ENCODE results near the gene SND1.

The SND1 gene

GRCh38 chr7:127770885-127771284, 118.9 kb downstream of the SND1 start:
- FAIRE-seq, result no peak

DNA sequence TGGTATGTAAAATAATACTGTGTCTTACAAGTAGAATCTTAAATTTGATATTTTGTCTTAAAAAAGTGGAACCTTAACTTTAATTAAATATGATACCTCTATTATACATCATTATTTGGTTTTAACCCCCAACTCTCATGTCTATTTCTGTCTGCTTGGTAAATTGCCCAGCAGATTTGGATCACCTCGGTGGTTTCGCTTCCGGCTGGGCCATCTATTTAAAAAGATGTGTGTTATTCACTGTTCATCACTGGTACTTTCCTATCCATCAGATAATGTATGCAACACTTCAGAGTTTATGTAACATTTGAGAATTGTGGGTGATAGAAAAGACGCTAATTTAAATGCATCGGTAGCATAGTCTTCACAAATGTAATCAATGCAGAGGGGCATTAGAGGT, 119.7 kb downstream of the SND1 start:
- FAIRE-seq, result no peak

DNA sequence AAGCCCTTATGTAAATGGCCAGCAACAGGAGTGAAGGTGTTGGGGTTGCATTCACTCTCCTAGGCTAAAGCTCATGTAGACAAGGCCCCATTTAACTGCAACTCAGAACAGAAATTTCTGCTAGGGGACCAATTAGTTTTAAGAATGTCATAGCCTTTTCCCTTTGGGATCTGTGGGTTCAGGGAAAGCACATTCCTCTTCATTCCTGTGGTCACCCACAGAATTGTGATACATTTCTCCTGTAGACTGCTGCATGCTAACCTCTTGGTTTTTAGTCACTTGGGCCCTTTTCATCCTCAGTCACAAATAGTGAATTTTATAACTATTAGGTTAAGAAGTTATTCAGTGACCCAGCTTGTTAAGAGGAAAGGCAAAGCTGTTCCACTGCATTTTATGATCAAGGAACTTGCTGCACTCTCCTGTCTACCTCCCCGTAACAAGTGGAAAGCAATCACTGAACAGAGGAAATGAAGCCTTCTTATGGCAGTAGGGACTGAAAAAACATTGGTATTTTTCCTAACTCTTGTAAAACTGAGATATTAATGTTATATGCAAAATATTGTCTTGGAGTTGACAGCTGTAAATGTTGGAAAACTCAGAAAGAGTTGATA, 124.9 kb downstream of the SND1 start:
- no peak for FAIRE-seq

- no peak for FAIRE-seq
Measured at GRCh38 chr7:127780489-127780888, 128.5 kb downstream of the SND1 start.

DNA sequence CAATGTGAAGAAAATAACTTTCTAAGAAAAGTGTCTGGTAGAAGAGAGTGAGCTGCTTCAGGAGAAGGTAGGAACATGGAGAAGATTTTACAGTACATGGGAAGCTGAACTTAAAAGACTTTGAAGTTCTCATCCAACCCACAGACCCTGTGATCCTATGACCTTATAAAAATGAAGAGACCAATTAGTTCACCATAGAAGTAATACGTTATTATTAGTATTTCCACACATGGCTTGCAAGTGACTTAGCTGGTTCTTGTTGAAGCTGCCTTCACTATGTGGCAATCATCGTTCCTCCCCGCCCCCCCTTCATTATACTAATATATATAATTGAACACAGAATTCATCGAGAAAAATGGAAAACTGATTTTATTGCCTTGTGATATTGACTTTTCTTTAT, 129.1 kb downstream of the SND1 start:
- FAIRE-seq, result no peak

DNA sequence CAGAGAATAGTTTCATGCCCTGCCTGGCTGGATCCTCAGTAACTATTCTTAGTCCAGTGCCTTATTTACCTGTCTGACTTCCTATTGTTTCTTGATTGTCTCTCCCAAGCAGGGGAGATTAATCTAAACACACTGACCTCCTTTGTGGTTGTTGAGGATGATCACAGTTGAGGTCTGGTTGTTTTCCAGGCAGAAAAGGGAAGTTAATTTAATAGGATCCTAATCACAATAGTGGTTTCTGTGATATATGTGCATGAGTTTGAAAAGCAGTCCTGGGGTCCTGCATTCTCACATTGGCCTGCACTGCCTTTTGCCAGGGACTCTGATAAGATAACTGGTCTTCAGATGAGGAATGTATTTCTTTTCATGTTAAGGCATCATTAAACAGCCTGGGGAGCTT, 130.1 kb downstream of the SND1 start:
- no peak for FAIRE-seq

DNA sequence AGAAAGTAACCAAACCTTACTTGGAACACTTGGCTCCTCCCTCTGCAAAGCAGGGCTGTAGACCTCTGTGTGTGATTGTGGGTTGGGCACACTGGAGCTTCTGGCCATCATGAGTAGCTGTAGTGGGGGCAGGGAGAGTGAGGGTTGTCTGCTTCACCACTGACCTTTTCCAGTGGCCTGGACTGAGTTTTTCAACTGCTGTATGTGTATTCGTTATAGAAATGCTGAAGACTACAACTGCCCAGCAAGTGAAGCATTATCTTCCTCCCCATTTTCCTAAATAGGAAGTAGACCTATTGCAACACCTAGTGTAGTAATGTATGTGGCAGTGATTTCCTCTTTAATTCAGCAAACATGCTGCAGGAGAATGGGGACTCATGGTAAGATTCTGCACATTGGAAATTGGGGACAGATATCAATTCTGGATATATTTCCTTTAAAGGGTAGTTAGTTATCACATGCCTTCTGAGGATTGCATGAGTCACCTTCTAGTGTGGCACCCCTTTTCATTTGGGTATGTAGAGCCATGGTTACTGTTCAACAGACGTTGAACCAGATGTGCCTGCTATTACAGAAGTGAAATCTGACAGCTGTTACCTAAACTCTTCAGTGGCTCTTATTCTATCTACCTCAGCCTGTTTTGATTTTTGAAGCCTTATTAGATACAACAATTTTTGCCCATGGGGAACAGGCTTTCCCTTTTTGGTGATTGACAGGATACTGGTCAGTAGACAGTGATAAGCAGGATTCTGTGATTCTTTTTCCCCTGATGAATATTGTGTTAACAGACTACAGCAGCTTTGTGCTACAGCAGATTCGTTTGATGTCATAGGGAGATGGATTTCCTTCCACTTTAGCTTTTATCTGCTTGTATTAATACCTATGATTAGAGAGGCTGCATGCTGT, 130.9 kb downstream of the SND1 start:
- no peak for FAIRE-seq

GRCh38 chr7:127786184-127786583, 134.2 kb downstream of the SND1 start:
- no peak for FAIRE-seq

DNA sequence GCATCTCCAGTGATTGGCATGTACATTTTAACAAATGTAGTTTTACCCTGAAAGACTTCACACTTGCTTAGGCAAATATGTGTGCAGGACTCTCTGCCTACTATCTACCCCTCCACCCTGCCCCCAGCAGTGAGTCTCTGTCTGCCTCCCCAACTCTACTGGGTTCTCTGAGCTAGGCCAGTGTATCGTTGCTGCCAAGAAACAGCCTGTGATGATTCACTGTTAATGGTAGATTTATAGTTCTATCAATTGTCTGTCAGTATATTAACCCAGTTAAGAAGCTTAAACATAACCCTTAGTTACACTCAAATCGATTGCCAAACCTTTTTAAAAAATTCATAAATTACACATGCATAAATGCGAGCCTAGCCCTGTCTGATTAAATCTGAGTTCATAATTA, 137.0 kb downstream of the SND1 start:
- no peak for FAIRE-seq

DNA sequence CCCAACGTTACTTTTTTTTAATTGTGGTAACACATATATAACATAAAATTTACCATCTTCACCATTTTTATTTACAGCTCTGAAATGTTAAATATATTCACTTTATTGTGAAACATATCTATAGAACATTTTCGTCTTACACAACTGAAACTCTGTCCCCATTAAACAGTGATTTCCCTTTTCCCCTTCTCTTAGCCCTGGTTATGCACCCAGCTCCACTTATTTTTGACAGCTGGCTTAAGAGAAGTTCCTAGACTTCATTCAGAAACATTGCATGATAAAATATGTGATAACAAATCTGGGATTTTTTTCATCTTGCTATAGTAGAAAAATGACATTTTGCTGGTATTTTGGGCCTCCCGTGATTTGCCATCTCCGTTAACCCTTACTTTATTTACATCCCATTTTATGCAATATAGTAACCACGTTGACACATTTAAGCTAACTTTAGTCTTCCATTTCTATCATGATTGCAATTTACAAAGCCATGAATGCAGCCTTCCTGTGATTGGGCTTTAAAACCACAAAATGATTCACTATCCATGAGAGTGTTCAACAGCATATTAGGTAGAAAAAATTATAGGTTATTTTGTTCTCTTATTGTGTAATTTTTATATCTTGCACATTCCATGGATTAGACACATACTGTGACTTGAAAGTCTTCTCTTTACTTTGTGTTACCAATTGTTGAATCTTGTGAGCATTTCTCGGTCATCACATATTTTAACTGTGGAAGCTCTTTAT, 139.6 kb downstream of the SND1 start:
- peak; percentile 81 for FAIRE-seq

- FAIRE-seq, result no peak
Measured at GRCh38 chr7:127792528-127793342, 140.7 kb downstream of the SND1 start.

DNA sequence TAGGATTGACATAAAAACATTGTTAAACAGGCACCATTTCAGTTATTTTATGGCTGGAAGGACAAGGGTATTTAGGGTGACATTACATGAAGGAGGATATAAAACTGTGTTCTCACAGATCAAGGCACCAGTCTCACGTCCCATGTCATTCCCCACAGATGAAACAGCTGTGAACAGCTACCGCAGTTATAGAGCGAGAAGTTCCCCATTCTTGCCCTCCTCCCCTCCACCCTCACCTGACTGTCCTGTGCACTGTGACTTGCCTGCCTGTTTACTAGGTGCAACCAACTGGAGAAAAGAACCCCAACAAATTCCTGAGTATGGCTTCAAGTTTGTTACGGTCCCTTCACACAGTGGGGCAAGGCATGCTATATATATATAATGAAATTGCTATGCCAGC, 141.6 kb downstream of the SND1 start:
- FAIRE-seq, result no peak

- FAIRE-seq, result no peak
Measured at GRCh38 chr7:127794136-127794535, 142.1 kb downstream of the SND1 start.

GRCh38 chr7:127794551-127794950, 142.6 kb downstream of the SND1 start:
- no peak for FAIRE-seq

DNA sequence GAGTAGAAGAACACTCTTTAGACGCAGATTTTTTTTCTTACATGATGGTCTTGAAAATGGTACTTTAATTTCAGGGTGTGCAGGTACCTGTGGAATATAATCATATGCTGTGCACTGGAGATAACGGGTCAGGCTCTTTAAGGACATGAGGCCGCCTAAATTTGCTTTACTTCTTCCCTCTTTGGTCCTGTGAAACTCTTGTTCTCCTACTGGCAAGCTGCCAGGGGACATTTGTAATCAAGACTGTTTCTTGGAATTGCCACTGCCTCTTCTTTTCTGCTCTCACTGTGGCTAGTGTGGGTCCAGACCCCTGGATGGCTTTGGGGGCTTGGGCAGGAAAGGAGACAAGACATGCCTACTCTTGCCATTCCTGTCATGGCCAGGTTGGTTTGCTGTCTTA, 146.0 kb downstream of the SND1 start:
- no peak for FAIRE-seq

DNA sequence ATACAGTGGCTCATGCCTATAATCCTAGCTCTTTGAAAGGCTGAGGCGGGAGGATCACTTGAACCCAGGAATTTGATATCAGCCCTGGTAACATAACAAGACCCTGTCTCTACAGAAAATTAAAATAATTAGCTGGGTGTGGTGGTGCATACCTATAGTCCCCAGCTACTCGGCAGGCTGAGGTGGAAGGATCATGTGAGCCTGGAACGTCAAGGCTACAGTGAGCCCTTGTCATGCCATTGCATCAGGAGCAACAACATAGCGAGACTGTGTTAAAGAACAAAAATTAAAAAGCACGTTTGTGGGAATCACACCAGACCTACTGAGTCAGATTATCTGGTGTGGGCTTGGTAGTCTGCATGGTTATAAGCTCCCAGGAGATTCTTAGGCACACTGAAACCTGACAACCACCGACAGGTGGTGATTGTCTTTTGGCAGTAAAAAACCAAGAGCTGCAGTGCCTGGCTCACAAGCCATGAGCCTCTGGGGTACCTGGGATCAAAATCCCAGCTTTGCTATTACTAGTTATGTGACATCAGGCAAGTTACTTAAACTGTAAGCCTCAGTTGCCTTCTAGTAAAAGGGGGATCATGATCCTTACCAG, 146.9 kb downstream of the SND1 start:
- FAIRE-seq, result no peak

- no peak for FAIRE-seq
Measured at GRCh38 chr7:127799535-127800305, 147.7 kb downstream of the SND1 start.

- no peak for FAIRE-seq
Measured at GRCh38 chr7:127802845-127803244, 150.9 kb downstream of the SND1 start.

GRCh38 chr7:127803626-127804025, 151.6 kb downstream of the SND1 start:
- FAIRE-seq, result no peak

DNA sequence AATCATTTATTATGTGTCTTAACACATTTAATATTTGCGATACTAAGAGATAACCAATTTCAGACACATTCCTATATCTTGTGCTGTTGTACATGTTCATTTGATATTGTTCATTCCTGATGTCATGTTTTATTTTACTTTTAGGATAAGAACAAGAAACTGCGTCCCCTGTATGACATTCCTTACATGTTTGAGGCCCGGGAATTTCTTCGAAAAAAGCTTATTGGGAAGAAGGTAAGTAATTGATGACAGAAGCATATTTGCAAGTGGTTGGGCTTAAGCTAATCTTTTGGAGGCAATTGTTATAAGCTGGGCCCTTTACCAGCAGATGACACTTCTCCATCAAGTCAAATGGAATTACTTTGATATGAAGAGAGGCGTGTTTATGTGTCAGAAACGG, 155.3 kb downstream of the SND1 start:
- no peak for FAIRE-seq

DNA sequence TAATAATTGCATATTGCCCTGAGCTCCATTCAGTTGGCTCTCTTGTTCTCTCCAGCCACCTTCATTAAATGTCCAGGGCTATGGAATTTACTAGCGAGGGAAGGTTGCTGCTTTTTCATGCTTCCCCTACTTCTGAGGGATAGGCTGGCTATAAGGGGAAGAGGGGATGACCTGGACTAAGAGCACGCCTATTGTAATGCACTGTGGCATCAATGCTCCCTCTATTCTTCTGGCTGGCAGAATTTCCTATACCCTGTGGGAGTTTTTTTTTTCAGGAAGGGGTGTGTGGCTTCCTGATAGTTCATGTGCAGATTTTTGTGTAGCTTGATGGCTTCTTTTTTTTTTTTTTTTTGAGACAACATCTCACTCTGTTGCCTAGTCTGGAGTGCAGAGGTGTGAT, 155.8 kb downstream of the SND1 start:
- no peak for FAIRE-seq

DNA sequence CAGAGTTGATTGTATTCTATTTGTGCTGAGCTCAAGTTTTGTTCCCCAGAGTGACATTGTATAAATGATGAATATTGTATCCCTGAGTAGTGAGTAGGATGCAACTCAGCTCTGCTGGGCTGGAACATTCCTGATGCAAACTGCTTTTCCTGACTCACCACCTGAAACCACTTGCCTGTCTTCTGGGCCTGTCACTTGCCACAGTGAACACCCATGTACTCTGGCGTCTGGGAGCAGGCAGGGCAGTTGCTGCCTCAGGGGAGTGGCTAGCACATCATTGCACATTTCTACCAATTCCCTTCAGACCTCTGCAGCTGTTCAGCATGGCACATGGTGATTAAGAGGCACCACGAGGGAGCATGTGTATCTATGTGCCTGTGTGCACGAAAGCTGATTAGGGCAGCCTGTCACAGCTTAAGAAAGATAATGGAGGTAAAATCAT, 157.3 kb downstream of the SND1 start:
- FAIRE-seq, result no peak
